ENCODE results near the gene EVX2.

GRCh38 chr2:176124947-176125771 lies 41.4 kb upstream of the EVX2 start:
- TF ChIP-seq POLR2AphosphoS5 (IDR thresholded peaks at IDR 0.05) (no peak), CTCF (IDR thresholded peaks at IDR 0.05) (no peak), POLR2A (IDR thresholded peaks at IDR 0.05) (no peak)

Measured in prostate gland (tissue), 2 donors.